HG02759 (cell line): ENCODE measurements around the gene GLTP.
"Not testable (repeated sequence)": the region's sequence is repeated elsewhere in the genome, so short reads cannot be mapped to it uniquely, and the experiment has no call there.

Experiments
- ATAC-seq: cut with Tn5 transposase; IDR thresholded peaks from one replicate; pipeline ENCODE4 v1.9.1; 2021; ENCODE audit warnings: mild to moderate bottlenecking, moderate library complexity; ENCODE audit not compliant: unreplicated experiment

Gene GLTP

DNA sequence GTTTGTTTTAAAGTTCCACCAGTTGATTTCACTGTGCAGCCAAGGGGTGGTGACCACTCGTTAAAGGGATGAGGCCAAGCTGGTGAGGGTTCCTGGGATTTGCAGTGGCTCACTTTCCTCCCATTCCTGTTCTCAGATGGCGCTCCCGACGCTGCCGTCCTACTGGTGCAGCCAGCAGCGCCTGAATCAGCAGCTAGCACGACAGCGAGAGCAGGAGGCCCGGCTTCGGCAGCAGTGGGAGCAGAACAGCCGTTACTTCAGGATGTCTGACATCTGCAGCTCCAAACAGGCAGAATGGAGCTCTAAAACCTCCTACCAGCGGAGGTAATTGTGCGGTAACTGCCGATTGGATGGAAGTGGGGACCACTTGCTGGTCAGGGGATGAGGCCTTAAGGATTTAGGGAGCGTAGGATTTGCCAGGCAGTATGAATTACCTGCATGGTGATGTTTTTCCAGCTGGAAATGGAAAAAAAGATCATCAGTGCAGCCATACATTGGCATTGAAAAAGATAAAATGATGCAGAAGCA is 22.6 kb upstream of the GLTP start:
- ATAC-seq, result no peak

DNA sequence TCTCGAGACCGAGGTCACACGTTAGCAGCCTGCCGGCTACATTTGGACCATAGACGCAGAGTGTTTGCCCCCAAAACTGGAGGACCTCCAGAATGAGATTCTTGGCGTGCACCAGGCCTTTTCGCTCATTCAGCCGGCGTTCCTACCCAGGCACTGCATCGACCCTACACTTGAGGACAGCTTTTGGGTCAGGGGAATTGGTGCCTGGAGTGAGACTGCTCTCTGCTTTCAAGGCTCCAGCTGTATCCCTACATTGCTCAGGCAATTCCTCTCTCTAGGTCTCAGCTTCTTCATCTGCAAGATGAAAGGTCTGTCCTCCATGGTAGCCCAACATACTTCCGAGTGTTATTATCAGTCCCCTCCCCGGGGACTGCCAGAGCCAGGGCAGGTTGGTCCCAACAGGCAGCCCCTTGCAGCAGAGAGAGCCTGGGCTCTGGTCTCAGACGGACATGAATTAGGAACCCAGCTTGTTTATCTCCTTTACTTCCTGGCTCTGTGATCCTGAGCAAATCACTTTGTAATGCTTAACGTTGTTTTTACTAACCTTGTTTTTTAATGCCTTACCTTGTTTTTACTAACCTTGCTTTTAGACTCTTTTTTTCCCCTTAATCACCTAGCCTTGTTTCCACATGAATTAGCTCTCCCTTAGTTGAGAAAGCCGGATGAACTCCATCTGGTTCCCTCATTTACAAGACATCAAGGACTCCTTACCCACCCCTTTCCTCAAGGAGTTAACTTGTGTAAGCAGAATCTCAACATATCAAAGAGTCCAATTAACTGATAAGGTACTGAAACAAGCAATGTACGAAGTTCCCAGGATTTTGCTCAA is 20.6 kb upstream of the GLTP start:
- peak; percentile 17 for ATAC-seq

DNA sequence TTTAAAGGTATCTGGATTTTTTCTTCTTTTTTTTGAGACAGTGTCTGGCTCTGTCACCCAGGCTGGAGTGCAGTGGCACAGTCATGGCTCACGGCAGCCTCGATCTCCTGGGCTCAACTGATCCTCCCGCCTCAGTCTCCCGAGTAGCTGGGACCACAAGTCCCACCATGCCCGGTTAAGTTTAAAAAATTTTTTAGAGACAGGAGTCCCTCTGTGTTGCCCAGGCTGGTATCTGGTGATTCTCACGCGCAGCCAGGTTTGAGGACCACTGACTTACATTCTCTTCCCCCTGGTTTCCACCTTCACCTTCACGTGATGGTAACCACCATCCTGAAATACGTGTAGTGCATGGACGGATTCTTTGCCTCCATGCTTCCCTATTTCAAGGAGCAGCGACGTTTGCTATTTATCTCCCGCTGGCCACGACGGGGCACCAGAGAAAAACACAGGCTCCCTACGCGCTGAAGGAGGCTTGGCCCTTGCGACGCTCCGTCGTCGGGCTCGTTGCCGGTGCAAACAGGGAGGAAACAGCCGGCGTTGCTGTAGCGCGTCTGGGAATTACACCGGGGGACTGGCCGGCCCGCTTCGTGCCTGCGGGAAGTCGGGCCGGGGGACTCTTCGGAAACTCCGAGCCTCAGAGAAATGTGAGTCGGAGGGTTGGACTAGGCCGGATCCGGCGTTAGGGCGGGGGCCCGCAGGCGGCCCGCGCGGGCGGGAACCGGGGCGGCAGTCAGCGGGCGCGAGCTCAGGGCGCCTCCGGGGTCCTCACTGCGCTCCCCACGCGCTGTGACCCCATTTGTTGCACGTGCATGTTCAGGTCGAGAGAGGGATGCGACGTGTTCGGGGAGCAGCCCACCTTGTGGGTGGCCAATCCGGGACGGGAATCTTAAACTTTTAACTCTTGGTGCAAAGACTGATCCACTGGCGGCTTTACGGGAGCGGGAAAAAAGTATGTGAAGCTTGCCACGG is 19.7 kb upstream of the GLTP start, which contains the start of gene TCHP:
Gene TCHP (plus strand): TSS at position 492 of the 969 bp plus-strand sequence. CDS start 2,753 bp downstream, outside the sequence.
- peak; percentile 78 for ATAC-seq

DNA sequence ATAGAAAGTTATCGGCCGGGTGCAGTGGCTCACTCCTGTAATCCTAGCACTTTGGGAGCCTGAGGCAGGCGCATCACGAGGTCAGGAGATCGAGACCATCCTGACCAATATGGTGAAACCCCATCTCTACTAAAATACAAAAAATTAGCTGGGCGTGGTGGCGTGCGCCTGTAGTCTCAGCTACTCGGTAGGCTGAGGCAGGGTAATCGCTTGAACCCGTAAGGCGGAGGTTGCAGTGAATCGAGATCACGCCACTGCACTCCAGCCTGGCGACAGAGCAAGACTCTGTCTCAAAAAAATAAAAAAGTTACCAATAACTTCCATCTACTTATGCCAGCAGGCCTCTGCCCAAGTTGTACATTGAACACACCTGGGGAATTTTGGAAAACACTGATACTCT is 19.0 kb upstream of the GLTP start:
- not testable (repeated sequence) for ATAC-seq

DNA sequence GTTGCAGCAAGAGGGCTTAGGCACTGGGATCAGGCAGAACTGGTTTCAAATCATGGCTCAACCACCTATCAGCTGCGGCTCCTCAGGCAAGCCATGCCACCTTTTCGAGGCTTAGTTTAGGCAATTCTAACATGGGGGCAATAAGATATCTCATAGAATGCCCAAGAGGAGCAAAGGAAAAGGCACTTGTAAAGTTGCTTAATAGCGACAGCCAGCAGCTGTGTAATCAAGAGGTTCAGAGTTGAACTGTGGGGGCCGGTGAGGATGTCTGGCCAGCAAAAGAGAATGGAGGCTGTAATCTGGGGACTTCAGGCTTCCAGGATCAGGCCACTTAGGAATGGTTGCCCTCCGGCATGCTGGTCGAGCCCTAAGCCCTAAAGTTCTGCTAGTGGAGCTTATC is 16.7 kb upstream of the GLTP start:
- ATAC-seq, result no peak

DNA sequence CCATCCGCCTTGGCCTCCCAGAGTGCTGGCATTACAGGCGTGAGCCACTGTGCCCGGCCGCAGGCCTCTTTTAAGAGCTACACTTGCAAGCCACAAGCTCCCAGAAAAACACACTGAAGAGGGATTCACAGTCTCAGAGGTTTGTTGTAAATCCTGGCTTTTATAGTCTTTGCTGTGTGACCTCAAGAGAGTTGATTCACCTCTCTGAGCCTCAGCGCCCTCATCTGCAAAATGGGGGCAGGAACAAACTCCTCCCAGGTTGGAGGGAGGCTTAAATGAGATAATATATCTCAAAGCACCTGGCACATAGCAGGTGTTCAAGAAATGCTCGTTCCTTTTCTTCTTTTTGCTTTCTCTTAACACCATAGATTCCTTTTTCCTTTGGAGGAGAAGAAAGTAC is 15.8 kb upstream of the GLTP start:
- no peak for ATAC-seq

DNA sequence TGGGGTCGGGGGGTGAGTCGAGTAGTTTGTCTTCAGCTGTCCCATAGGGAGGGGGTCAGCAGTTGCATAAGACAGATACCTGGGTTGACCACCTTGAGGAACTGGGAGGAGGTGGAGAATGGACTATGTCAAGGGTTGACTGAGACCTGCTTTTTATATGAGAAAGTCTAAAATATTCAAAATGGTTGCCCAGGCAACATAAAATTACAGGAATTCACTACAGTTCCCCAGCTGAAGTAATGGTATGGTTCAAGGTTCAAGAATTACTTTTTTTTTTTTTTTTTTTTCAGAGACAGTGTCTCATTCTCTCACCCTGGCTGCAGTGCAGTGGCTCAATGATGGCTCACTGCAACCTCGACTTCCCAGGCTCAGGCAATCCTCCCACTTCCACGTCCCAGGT is 14.6 kb upstream of the GLTP start:
- ATAC-seq, result no peak

DNA sequence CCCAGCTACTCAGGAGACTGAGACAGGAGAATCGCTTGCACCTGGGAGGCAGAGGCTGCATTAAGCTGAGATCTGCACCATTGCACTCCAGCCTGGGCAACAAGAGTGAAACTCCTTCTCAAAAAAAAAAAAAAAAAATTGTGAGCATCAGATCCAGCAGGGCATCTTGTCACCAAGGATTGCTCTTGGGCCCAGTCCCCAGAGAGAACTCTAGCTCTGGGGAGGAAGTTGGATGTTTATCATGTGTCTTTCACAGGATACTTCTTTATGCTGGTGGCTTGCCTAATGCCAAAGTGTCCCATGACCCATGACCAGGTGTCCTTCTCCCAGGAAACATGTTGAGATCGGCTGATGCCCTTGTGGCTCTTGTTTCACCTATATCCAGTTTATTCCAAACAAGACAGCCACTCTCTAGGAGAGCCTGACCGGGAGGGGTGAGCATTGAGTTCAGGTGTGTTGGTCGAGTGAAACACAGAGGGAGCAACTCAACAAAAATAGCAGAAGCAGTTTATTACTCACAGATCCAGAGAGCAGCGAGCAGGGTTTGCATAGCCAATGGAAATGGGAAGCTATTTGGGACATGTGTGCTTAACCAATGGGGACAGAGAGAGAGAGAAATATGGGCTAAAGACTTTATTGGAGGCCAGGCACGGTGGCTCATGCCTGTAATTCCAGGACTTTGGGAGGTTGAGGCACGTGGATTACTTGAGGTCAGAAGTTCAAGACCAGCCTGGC is 13.1 kb upstream of the GLTP start:
- no peak for ATAC-seq

DNA sequence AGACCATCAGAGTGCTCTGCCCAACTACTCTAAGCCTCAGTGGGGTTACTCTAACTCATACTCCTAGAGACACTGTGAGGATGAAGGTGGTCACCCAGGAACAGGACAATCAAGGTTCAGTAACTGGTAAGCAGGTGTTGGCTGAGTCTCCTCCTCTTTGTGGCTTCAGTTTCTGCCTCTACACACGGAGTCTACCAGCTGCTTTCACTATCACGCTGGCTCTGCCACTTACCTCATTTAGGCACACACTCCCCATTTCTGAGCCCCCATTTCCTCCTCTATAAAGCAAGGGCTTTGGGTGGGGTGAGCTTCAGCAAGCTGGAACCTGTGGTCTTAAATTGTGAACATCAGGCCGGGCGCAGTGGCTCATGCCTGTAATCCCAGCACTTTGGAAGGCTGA is 12.4 kb upstream of the GLTP start:
- peak; percentile 68 for ATAC-seq

DNA sequence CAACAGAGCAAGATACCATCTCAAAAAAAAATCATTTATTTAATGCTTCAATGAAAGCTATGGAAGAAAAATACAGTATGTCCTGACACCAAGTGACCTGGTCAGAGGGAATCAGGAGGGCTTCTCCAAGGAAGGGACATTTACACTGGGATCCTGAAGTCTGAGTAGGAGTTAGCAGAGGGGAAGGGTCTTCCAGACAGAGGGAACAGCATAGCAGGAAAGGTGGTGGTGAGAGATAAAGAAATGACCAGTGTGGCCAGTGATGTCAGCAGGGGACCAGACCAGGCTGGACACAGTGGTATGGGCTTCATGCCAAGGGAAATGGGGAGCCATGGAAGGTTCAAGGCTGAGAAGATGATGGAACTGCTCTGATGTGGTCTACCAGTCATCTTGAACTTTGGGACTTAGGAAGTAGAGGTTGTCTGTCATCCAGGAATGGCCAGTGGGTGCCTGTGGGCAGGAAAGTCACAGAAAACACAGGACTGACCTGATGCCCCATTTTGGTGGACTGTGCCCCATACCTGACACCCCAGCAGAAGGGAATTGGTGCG is 11.9 kb upstream of the GLTP start:
- no peak for ATAC-seq

DNA sequence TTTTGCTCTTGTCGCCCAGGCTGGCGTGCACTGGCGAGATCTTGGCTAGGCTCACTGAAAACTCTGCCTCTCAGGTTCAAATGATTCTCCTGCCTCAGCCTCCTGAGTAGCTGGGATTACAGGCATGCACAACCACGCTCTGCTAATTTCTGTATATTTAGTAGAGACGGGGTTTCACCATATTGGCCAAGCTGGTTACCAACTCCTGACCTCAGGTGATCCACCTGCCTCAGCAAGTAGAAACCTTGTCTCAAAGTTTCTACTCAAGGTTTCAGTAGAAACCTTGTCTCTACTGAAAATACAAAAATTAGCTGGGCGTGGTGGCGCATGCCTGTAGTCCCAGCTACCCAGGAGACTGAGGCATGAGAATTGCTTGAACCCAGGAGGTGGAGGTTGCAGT is 11.4 kb upstream of the GLTP start:
- ATAC-seq, result not testable (repeated sequence)

DNA sequence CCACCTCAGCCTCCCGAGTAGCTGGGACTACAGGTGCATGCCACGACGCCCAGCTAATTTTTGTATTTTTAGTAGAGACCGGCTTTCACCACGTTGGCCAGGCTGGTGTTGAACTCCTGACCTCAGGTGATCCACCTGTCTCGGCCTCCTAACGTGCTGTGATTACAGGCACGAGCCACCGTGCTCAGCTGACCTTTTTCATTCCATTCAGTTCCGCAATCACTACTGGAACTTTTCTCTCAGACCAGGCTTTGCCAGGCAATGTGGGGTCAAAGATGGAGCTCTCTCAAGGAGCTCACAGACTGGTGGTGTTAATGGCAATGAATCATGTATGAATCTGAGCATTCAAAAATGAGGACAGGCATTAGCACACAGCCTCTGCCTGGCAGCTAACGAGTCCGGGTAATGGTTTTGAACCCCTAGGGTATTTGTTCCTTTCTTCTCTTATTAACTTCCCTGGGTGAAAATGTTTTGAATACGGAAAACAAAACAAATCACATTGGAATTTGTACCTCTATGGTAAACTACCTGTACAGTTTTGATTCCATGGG is 10.4 kb upstream of the GLTP start:
- no peak for ATAC-seq

DNA sequence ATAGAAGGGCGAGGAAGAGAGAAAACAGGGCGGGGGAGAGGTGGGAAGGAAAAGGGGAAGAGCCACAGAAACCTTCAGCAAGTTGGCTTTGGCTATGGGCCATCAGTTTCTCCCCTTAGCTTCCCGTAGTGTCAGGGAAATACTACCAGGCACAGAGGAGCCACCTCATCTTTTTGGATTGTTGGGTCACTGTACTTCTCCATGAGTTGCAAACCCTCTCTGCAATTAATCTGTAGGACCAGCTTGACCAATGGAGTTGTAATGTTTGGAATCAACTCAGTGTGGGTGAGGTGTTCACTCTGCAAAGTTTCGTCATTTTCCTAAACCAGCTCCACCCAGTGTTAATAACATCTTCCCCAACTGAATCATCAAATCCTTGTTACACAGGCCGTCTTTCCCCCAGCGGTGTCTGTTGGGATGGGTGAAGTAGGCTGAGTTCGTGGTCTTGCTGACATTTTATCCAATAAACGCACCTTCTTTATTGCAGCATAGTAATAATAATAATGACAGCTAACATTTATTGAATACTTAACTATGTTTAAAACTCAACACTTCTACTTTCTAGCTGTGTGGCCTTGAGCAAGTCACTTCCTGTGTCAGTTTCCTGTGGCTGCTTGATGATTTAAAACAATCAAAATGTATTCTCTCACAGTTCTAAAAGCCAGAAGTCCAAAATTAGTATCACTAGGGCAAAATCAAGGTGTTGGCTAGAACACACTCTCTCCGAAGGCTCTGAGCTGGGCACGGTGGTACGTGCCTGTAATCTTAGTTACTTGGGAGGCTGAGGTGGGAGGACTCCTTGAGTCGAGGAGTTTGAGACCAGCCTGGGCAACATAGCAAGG is 8.1 kb upstream of the GLTP start:
- no peak for ATAC-seq

DNA sequence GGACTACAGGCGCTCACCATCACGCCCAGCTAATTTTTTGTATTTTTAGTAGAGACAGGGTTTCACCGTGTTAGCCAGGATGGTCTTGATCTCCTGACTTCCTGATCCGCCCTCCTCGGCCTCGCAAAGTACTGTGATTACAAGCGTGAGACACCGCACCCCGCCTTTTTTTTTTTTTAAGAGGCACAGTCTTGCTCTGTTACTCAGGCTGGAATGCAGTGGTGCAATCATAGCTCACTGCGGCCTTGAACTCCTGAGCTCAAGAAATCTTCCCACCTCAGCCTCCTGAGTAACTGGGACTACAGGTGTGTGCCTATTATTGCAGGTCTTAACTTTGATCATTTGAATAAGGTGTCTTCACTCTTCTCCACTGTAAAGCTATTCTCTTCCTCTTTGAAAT is 5.3 kb upstream of the GLTP start:
- ATAC-seq, result no peak

DNA sequence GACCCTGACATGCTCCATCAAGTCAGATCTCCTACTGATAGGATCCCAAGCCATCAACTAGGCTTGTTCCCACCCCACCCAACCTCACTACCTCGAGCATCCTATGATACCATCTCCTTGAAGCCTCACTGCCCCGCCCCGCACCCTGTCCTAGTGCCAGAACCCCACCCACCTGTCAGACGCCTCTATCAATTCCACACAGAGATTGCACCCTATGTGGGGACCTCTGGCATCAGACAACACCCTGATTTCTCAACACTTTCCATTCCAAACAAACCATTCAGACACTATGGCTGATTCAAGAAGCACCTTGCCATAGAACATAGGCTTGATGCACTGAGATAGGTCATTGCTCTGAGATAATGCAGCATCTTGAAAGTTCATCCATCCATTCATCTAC is 3.1 kb upstream of the GLTP start:
- ATAC-seq, result no peak

DNA sequence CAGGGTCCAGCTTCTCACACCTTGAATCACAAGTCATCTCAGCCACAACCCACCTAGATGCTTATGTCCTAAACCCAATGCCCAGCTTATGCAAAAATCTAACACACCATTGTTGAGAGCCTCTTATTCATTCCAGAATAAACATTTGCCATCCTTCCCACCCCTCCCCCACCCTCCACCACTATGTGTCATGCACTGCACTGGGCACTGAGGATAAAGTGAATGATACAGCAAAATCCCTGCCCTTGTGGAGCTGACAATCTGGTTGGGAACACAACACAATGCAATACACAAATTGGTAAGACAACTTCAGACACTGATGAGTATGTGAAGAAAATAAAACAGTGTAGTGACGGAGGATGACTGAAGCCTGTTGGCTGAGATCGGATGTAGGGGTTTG is 1.4 kb upstream of the GLTP start:
- ATAC-seq, result no peak

DNA sequence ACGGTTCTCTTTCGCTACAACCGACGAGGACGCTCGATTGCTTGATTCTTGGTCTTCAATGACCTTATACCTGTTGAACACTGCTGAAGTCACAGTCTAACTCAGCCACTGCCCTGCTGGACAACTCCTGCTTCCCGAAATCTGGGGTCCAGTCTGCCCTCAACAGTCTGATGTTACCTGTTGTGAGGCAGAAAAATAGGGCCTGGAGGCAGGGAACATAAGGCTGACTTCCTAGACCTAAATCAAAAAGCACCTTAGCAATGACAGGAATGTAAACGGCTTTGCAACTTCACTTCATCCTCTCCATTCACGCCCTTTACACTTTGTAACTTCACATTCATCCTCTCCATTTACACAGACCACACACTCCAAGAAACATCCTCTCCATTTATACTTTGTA is 597 bp upstream of the GLTP start:
- ATAC-seq, result no peak

DNA sequence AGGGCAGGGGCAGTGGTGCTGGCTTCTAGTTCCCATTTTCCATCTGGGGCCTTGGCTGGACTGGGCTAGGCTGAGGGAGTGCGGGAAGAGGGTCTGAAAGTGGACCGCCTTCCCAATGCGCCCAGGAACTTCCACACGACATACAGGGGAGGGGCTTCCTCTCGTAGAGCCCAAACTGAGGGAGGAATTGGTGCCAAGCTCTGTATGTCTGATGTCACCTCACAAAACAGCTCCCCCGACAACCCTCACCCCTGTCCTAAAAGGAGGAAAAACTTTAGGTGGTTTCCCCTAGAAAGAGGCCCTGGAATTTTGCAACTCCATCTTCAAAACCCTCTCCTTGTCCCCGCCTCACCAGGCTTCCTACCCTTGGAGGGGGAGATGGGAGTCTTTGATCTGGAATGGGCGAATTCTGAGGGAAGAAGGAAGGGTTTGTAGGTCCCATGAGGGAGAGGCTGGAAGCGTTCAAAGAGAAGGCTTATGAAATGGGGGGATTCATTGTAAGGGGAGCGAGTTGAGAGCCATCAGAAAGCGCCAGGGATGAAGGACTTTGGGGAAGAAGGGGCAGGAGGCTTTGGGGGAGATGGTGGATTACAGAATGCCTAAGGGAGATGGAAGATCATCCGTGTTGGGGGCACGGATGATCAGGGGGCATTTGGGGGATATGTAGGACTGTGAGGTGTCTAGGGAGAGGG is 844 bp downstream of the GLTP start:
- ATAC-seq, result no peak

DNA sequence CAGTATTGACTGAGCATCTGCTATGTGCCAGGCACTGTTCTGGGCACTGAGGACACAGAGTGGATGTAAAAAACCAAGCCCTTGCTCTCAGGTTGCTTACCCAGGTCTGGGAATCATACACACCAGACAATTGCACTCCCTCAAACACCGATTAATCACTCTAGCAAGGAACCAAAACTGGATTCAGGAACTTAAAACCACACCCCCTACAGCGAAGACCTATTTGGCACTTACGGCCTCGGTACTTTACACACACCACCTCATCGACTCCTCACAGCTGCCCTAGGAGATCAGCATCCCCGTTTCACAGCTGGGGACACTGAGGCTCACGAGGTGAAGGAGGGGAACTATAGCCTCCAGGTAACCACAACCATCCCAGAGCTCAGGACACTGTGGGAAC is 1.6 kb downstream of the GLTP start:
- ATAC-seq, result no peak
